HG02870 (cell line): ENCODE results near the gene NCK2.

ENCODE experiments used
- ATAC-seq: cut with Tn5 transposase; IDR thresholded peaks from one replicate; pipeline ENCODE4 v1.9.1; 2021; ENCODE audit warnings: mild to moderate bottlenecking, moderate library complexity; ENCODE audit not compliant: unreplicated experiment

NCK2 gene

DNA sequence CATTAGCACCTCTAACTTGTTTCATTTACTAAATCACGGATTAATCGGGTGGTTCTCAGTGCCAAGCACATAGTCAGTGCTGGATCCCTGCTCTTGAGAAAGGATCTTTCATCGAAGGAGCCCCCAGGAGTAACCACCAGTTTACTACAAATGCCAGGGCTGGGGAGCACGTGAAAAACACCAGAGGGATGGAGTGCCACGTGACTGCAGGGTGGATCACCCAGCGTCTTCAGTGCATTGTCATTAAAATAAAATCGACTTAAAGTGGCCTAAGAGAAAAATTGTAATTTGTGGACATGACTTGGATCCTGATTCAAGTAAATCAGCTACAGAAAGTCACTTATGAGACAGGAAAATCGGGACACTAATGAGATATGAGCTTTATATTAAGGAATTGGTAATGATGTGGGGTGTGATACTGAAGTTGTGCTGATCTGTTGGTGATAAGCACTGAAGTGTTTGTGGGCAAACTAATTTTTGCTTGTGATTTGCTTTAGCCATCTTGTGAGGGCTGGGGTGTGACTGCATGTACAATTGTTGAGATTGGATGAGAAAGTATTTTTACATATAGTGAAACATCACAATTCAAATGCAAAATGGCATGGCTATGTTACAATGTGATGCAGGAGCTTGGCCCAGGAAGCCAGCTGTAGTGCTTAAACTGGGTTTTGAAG, 63.8 kb downstream of the NCK2 start:
- ATAC-seq = no peak

DNA sequence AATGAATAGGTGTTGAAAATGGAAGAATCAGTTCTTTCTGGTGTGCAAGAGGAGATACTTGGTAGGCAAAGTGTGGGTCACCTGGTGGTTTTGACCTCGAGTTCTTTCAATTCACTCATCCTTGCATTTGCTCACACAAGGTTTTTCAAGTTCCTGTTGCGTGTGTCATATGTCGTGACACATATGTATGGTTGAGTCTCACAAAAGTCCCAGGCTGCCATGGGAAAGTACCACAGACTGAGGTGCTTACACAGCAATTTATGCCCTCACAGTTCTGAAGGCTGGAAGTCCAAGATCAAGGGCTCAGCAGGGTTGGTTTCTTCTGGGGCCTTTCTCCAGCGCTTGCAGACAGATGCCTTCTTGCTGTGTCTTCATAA, 64.4 kb downstream of the NCK2 start:
- peak; percentile 48 for ATAC-seq

DNA sequence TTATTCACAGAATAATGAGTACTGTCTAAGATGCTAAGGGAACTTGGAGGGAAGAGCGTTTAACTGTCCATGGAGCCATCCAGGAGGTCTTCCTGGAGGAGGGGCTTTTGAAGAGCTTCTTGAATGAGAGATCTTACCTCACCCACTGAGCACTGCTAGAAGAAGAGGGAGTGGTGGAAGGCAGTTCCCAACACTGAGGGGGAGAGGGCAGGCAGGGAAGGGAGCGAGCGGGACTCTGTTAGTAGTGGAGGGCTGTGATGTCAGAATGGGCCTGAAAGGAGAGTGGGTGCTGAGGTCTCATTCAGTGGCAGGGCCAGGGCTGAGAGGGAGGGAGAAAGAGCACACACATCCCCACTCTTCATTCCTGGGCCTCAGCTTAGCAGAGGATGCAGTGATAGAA, 65.0 kb downstream of the NCK2 start:
- ATAC-seq = no peak

- ATAC-seq = peak; percentile 72
Observed at GRCh38 chr2:105812180-105813044, 67.7 kb downstream of the NCK2 start.

DNA sequence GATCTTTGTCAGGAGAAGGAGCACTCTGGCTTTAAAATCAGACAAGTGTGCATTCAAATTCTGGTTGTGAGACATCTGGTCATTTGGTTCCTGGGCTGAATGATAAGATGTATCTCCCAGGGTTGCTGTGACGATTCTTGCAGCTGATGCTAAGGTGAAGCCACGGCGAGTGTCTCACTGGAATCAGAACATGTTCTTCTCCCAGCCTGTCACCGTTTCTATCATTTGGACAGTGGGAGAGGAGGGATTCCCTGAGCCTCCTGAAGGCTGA, 68.3 kb downstream of the NCK2 start:
- ATAC-seq = no peak

DNA sequence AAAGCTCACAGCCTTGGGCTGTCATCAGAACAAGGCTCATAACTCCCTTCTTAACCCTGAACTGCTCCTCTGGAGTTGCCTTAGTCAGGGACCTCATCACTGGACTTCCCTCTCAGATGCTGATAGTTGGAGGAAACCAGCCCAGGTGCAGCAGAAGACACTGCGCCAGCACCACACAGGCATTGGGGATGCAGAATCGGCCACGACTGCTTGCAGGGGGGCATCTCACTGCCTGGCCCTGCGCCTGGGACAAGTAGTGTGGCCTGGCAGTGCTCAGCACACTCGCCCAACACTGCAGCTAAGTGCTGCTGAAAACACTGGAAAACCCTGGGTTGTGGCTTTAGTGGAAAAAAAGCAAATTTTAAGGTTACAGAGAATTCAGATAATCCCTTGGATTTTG, 68.7 kb downstream of the NCK2 start:
- no peak for ATAC-seq

DNA sequence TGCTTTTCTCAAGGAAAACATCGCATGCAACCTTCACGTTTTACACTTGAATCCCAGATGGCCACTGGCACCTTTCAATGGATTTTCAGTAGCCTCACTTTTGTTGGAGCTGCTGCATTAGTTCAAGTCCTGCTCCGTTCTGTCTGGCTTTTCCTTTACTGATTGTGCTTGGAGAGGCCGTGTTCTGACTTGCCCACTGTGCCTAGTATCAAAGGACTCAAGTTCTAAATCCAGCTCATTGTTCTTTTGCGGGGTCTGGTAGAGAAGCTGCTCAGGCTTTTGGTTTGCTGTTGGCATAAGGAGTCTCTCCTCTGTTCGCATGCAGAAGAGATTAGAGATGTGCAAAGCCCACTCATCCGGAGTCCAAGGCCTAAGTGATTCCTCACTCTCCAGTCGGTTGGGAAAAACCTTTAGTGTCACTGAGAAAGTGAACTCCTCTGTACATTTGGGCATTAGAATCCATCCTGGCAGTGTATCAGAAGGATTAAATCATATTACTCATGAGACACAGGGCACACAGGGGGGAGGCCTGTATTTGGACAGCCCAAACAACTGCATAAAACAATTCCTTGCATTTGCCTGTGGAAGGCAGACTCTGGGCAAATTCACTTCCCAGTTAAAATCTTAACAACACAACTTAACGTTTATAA, 69.7 kb downstream of the NCK2 start:
- no peak for ATAC-seq

DNA sequence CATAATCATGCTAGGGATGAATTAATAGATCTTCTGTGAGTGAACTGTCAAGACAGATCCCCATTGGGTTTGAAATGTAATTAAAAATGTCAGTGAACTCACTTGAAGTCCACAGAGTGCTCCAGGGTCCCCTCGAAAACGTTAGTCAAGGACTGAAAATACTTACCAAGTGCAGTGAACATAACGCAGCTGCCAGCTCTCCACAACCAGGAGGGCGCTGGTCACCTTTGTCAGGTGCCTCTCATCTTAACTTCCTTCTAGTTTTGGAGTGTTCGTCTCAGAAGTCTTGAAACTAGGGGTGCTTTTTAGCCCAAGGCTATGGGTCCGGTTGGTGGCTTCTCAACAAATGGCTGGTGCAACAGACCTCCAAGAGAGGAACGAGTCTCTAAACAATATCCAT, 70.7 kb downstream of the NCK2 start:
- no peak for ATAC-seq

GRCh38 chr2:105820151-105820550, 75.4 kb downstream of the NCK2 start:
- ATAC-seq = no peak

- ATAC-seq = no peak
Observed at GRCh38 chr2:105820691-105821090, 76.0 kb downstream of the NCK2 start.

DNA sequence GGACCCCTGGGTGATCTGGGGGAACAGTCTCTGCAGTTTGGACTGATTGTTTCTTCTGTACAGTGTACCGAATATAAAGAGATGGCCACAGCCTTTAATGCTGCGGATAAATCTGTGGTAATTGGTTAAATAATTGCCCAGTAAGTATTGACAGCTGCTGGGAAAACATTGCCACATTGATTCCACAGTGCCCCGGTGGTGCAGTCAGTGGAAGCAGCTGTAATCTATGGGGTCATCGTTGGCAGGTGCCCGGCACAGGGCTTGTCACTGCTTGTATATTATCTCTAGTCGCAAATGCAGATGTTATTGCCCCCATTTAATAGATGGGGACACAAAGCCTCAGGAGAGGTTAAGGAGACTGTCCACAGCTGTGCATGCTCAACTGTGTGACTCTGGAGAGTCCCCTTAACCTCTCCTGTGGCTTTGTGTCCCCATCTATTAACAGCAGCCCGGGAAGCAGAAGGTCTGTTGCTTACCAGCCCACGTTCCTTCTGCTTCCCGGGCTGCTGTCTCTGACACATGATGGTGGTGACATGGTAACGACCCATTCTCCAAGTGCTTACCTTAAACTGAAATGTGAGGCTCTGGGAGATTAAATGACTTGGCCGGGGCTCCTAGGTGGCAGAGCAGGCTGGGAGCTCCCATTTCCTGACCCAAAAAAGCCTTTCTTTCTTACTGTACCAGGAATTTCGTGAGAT, 76.9 kb downstream of the NCK2 start:
- ATAC-seq = peak; percentile 19

DNA sequence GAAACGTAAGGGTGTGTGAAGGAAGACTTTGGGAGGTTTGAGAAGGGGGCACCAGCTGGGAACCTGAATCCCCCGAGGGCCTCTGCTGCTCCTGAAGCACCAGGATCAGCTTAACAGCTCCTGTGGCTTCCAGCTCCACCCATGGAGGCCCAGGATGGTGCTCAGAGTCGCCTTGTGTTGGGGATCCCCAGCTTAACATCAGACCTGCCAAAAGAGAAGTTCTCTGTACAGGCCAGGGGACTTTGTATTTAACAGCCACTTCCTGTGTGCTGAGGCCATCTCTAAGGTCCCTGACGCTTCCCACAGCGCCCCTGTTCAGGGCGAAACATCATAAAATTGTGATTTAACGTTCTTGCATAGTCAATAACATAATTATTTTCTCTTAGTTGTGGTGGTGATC, 77.5 kb downstream of the NCK2 start:
- peak; percentile 83 for ATAC-seq

DNA sequence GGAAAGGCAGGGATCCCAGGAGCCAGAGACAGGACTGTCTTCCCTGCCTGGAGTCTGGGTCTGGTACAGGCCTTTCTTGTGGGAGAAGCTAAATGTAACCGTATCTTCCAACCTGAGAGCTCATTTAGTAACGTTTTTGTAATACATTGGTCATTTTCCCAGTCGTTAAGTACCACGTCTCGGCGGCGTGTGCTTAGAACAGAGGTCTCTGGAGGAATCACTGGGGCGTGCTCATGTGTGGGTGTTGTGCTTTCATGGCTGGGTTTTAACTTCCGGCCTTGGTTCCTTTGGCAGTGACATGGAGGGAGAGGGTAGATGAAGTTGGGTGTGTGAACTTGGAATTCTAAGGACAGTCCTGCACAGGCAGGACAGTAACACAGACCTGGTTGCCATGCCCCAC, 79.7 kb downstream of the NCK2 start:
- no peak for ATAC-seq

DNA sequence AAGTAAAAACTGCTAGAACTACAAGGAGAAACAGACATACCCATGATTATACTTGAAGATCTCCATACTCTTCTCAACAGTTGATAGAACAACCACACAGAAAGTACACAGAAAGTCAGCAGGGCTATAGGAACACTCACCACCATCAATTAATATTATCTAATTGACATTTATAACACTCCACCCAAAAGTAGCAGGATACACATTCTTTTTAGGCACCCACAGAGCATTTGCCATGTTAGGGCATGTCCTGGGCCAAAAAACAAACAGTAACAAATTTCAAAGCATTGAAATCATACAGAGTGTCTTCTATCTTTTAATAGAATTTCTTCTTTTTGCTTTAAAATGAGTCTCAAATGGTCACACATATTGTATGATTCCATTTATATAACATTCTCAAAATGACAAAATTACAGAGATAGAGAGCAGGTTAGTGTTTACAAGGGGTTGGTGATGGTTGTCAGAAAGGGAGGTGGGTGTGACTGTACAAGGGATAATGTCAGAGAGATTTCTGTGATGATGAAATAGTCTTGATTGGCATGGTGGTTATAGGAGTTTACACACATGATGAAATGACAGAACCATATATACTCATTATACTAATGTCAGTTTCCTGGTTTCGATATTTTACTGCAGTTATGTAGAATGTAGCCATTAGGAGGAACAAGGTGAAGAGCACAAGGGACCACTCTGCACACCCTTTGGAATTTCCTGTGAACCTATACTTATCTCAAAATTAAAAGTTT, 82.8 kb downstream of the NCK2 start:
- ATAC-seq = peak; percentile 52

- ATAC-seq = no peak
Observed at GRCh38 chr2:105828558-105828957, 83.8 kb downstream of the NCK2 start.

DNA sequence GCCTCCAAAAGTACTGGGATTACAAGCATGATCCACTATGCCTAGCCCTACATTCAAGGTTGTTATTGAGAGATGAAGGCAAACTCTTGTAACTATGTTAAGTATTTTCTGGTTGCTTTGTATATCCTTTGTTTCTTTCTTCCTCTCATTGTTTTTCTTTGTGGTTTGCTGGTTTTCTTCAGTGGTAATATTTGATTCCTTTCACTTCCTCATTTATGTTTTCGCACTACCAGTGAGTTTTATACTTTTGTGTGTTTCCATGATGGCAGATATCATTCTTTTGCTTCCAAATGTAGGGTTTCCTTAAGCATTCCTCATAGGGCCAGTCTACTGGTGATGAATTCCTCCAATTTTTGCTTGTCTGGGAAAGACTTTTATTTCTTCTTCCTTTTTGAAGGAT, 90.2 kb downstream of the NCK2 start:
- ATAC-seq = peak; percentile 52

DNA sequence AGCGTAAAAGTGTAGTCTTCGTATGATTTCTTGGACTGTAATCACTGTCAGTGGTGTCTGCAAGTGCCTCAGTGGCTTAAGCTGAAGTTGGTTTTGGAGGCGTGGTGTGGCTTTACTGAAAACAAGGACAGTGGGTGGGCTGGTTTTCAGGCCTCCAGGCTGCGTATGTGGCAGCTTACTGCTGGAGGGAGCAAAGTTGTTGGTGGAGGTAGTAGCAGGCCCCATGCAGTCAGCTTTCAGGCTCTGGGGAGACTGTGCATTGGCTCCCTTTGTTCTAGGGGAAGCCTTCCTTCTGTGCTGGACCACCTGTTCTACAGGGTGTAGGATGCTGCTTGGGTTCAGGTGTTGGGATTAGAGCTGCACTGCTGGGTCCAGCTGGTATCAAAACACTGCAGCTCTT, 91.6 kb downstream of the NCK2 start:
- ATAC-seq = no peak

- ATAC-seq = peak; percentile 63
Observed at GRCh38 chr2:105836840-105837692, 92.4 kb downstream of the NCK2 start.

- no peak for ATAC-seq
Observed at GRCh38 chr2:105839793-105840192, 95.1 kb downstream of the NCK2 start.

GRCh38 chr2:105840933-105841332, 96.2 kb downstream of the NCK2 start:
- no peak for ATAC-seq
